HTERT RPE-1 (cell line): ENCODE results near the gene COL4A3.

ENCODE experiments used
- in situ Hi-C: fragments of 300-500 bp; cut with MboI; formaldehyde crosslinking; loops from 4 replicates; pipeline ENCODE4 v1.14.3; 2020; ENCODE audit warnings: low sequenced_read_pairs

Gene COL4A3

GRCh38 chr2:227325839-227326195 is 161.4 kb downstream of the COL4A3 start:
- in situ Hi-C loops, result no loop called here

DNA sequence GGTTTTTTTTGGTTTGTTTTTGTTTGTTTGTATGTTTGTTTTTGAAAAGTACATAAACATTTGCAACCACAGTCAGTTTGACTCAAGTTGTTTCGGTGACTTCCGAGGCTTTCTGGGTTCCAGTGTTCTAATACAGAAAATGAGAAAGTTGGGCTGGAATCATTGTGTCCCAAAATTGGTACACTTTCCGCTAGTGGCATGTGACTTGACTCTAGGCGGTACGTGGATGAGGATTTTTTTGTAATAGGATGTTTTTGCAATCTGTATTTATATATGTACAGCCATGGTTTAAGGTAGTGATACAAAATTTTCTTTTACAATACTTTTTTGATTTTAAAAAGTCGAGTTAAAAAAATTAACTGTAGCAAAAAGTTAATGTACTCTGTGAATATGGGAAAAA is 162.4 kb downstream of the COL4A3 start:
- in situ Hi-C loops, result no loop called here

DNA sequence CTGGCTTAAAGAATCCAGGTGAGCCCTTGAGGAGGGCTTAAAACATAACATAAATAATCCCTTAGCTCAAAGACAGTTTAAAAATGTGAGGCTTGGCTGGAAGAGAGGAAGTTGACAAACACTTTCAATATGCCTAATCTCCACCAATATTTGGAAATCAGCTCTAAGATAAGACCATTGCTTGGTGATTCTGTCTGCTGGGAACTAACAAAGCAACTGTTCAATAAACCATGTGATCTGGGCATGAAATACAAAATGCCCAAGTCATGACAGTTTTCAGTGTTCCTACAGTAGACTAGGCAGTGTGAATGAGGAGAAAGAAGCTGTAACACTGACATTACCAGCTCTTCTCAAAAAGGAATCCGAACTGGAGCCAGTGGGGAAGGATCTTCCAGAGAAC is 171.3 kb downstream of the COL4A3 start:
- in situ Hi-C loops, result no loop called here

DNA sequence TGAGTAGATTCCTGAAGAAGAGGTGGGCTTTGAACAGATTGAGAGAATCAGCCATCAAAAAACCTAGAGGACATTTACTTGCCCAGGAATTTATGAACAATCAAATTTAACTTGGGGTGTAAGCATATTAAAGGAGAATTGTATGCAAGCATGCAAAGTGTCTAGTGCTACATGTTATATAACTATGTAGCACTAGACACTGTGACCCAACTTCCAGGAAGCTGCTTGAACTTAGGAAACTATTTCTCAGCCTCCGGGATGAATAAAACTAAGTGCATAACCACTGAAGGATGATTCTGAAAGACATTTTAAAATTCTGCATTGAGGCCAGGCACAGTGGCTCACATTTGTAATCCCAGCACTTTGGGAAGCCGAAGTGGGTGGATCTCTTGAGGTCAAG is 173.0 kb downstream of the COL4A3 start:
- in situ Hi-C loops, result no loop called here

- in situ Hi-C loops, result no loop called here
Measured at GRCh38 chr2:227339098-227339599, 174.7 kb downstream of the COL4A3 start.

- in situ Hi-C loops, result no loop called here
Measured at GRCh38 chr2:227340106-227340505, 175.7 kb downstream of the COL4A3 start.

- in situ Hi-C loops, result no loop called here
Measured at GRCh38 chr2:227341553-227341952, 177.1 kb downstream of the COL4A3 start.

- in situ Hi-C loops, result no loop called here
Measured at GRCh38 chr2:227344231-227344630, 179.8 kb downstream of the COL4A3 start.

- in situ Hi-C loops, result no loop called here
Measured at GRCh38 chr2:227347117-227347516, 182.7 kb downstream of the COL4A3 start.

- in situ Hi-C loops, result no loop called here
Measured at GRCh38 chr2:227348324-227348723, 183.9 kb downstream of the COL4A3 start.

GRCh38 chr2:227349989-227350612 is 185.7 kb downstream of the COL4A3 start:
- in situ Hi-C loops, result no loop called here

DNA sequence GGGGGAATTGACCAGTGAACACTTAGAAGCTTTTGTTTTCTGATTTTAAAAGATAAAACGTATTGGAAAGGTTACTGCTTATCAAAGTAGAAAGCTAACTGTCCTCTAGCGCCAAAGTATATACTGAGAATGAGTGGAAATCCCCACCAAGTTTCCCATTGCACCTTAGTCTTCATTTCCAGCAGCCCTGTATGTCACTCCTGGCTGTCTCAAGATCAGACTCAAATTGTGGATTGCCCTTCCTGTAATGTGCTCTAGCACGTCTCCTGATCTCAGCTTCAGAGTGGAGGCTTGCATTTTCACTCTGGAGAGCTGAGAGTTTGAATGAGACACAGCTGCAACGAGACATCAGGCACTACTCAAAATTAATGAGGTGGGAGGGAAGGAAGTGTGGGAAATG is 187.2 kb downstream of the COL4A3 start:
- in situ Hi-C loops, result no loop called here

- in situ Hi-C loops, result no loop called here
Measured at GRCh38 chr2:227360351-227360750, 195.9 kb downstream of the COL4A3 start.

GRCh38 chr2:227363756-227364155 is 199.3 kb downstream of the COL4A3 start:
- in situ Hi-C loops, result no loop called here
